Kidney (tissue), 14 donors: ENCODE measurements around the gene MYO1D. TPM values are rescaled to one million over a fixed set of nuclear protein-coding genes. Genes with fewer than 3 reads are reported as not detected.

ENCODE experiments used
- DNase-seq, 5 donors: peaks; one replicate each; pipeline ENCODE4 v3.0.0-alpha.2; 2013 to 2020
- FAIRE-seq: peaks from 2 replicates; lab custom pipeline; 2012; peaks lifted over from hg19 to GRCh38; lab: Jason Lieb, UNC
- H3K27ac ChIP-seq, 2 donors: one replicate each; pipeline ENCODE4 v1.7.0; 2013; ENCODE audit warnings: low read depth in 2 of 2, low read length in 2 of 2, inconsistent platforms in 1 of 2
- H3K27me3 ChIP-seq: one replicate; pipeline ENCODE4 v1.7.1; 2013; ENCODE audit warnings: low read length, inconsistent platforms; ENCODE audit not compliant: control insufficient read depth, insufficient read depth
- H3K36me3 ChIP-seq, 3 donors: one replicate each; pipeline versions ENCODE4 v1.7.0 to v1.7.1; 2013; ENCODE audit warnings: low read length in 3 of 3, control low read depth in 1 of 3, inconsistent platforms in 1 of 3; ENCODE audit not compliant: insufficient read depth in 3 of 3, control insufficient read depth in 2 of 3
- H3K4me1 ChIP-seq, 3 donors: one replicate each; pipeline versions ENCODE4 v1.7.0 to v1.7.1; 2013; ENCODE audit warnings: low read length in 3 of 3, inconsistent platforms in 1 of 3, low read depth in 1 of 3; ENCODE audit not compliant: control insufficient read depth in 2 of 3, insufficient read depth in 2 of 3
- H3K4me3 ChIP-seq, 3 donors: one replicate each; pipeline versions ENCODE4 v1.7.0 to v1.8.1; 2013; ENCODE audit warnings: low read length in 3 of 3, control low read depth in 1 of 3, inconsistent platforms in 1 of 3
- H3K9ac ChIP-seq, 3 donors: one replicate each; pipeline versions ENCODE4 v1.7.0 to v1.7.1; 2013; ENCODE audit warnings: low read length in 3 of 3, control low read depth in 1 of 3, inconsistent platforms in 1 of 3
- H3K9me3 ChIP-seq, 3 donors: one replicate each; pipeline versions ENCODE4 v1.7.0 to v1.7.1; 2013; ENCODE audit warnings: low read length in 3 of 3, control low read depth in 1 of 3, inconsistent platforms in 1 of 3; ENCODE audit not compliant: control insufficient read depth in 2 of 3, insufficient read depth in 1 of 3
- intact Hi-C: fragments of 100-400 bp; cut with DNase I; formaldehyde crosslinking; loops from one replicate; pipeline ENCODE4 v1.11.1; 2022
- polyA plus RNA-seq: library from polyadenylated mRNA; stranded (reverse); fragments of 350-450 nt; fragmentation: Illumina TruSeq; extraction: RNeasy Lipid Tissue Mini Kit (QIAGEN cat#74804); gene quantifications from one replicate; pipeline ENCODE4 v1.2.3, GENCODE V29; 2014; ENCODE audit warnings: low read depth, low replicate concordance; ENCODE audit not compliant: insufficient read depth
- total RNA-seq: library from RNA; stranded (reverse); fragmentation: NEBNext Ultra II Directional; extraction: Animal tissue kit (Norgen Biotek cat#: 25700); gene quantifications from one replicate; pipeline ENCODE4 v1.2.1, GENCODE V29; 2021
- TF ChIP-seq, protein P1 (sequence below): IDR thresholded peaks from 3 replicates; pipeline ENCODE4 v1.5.1; 2012; ENCODE audit warnings: mild to moderate bottlenecking, moderate library complexity, borderline replicate concordance; ENCODE audit not compliant: insufficient read depth; ENCODE audit errors: extremely low read depth
- donor health status: control.
- donor health status: control.
- donor health status: control.
- donor health status: control.
- donor health status: control.
- donor health status: DM: yes; HTN: yes; CAD: no.
- donor health status: Normal renal cell carcinoma (clear cell type).

The MYO1D gene
- total and polyA plus RNA-seq, 2 donors from 2014 or later = 21.1 to 99.9 TPM

DNA sequence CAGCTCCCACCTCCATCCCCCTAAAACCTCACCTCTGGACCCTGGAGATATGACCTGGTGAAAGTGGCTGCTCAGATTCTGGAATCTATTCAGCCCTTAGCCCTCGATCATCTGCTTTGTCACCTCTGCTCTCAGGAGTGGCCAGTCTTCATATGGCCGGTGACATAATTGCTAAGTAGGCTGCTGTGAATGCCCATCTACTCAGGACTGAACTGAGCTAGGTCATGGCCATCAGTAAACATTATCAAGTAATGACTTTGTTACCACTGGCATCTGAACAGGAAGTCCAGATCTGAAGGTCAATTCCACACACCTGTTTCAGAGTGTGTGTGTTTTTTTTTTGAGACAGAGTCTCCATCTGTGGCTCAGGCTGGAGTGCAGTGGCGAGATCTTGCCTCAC is 311.5 kb downstream of the MYO1D start:
- Histone ChIP-seq H3K9me3 (no peaks in the 10 kb centered on the region), H3K27me3 (no peaks in the 10 kb centered on the region), H3K36me3 (no peaks in the 10 kb centered on the region), H3K4me3 (no peak overlapping the region), H3K9ac (no peak overlapping the region), H3K4me1 (no peaks in the 10 kb centered on the region), H3K27ac (no peak overlapping the region)
- FAIRE-seq = no peak
- TF ChIP-seq, protein P1, sequence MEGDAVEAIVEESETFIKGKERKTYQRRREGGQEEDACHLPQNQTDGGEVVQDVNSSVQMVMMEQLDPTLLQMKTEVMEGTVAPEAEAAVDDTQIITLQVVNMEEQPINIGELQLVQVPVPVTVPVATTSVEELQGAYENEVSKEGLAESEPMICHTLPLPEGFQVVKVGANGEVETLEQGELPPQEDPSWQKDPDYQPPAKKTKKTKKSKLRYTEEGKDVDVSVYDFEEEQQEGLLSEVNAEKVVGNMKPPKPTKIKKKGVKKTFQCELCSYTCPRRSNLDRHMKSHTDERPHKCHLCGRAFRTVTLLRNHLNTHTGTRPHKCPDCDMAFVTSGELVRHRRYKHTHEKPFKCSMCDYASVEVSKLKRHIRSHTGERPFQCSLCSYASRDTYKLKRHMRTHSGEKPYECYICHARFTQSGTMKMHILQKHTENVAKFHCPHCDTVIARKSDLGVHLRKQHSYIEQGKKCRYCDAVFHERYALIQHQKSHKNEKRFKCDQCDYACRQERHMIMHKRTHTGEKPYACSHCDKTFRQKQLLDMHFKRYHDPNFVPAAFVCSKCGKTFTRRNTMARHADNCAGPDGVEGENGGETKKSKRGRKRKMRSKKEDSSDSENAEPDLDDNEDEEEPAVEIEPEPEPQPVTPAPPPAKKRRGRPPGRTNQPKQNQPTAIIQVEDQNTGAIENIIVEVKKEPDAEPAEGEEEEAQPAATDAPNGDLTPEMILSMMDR = no peak
- intact Hi-C loops = no loop called here
- no peak for DNase-seq

DNA sequence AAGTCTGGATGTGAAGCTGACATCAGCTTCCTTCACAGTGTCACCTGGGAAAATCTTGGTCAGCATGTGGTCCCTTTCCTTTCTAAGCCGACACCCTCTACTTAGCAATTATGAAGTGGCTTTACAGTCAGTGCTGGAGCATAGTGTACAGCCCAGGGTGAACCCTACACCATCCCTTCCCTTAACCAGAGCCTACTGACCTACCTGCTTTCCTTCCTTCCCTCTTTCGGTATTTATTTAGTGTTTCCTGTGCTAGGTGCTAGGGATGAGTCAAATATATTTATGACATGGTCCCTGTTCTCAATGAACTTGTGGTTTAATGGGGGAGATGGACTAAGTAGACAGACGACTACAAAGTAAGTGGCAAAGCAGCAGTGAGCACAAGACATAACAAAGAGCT is 312.6 kb downstream of the MYO1D start:
- Histone ChIP-seq H3K9ac (no peak overlapping the region), H3K9me3 (no peaks in the 10 kb centered on the region), H3K27ac (no peak overlapping the region), H3K27me3 (no peaks in the 10 kb centered on the region), H3K4me1 (no peaks in the 10 kb centered on the region), H3K4me3 (no peak overlapping the region), H3K36me3 (no peaks in the 10 kb centered on the region)
- FAIRE-seq (no peak), DNase-seq (no peak)
- TF ChIP-seq, protein P1 = no peak
- intact Hi-C loops = no loop called here

DNA sequence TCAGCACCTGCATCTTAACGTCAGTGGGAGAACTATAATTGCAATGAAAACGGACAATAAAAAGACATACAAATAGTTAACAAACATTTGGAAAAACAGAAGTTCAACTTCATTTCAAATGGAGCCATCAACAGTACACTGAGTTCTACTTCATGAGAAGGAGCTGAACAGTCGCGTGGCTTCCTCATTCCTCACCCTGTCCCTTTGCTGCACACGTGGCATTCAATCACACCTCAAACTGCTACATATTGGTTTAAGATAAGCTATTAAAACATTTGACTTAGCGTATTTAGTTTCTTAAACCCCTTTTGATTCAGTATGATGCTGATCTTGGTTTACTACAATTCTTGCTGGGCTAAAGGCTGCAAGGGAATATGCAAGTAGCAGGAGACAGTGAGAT is 313.3 kb downstream of the MYO1D start:
- no peaks in the 10 kb centered on the region for H3K9me3 ChIP-seq
- DNase-seq = no peak
- TF ChIP-seq, protein P1 = no peak

GRCh38 chr17:32558997-32559650 is 317.8 kb downstream of the MYO1D start:
- DNase-seq = no peak
- H3K36me3 ChIP-seq = no peaks in the 10 kb centered on the region
- H3K4me3 ChIP-seq = no peak overlapping the region
- FAIRE-seq = no peak
- intact Hi-C loops = no loop called here
- no peak overlapping the region for H3K9ac ChIP-seq
- H3K9me3 ChIP-seq = no peaks in the 10 kb centered on the region
- TF ChIP-seq, protein P1 = no peak
- H3K4me1 ChIP-seq = no peaks in the 10 kb centered on the region
- no peaks in the 10 kb centered on the region for H3K27me3 ChIP-seq
- H3K27ac ChIP-seq = no peak overlapping the region

More for the DNA sequence above, 313.3 kb downstream of the MYO1D start:
- Histone ChIP-seq H3K27ac (no peak overlapping the region), H3K27me3 (no peaks in the 10 kb centered on the region), H3K4me1 (no peaks in the 10 kb centered on the region), H3K36me3 (no peaks in the 10 kb centered on the region), H3K9ac (no peak overlapping the region), H3K4me3 (no peak overlapping the region)
- no peak for FAIRE-seq
- intact Hi-C loops = no loop called here
